ENCODE measurements around the gene LMF2. TPM values are rescaled to one million over a fixed set of nuclear protein-coding genes. Genes with fewer than 3 reads are reported as not detected.

Gene LMF2
- total RNA-seq, 3 donors from 2014 or later, result 57.8 to 66.4 (median 60.7) TPM

GRCh38 chr22:50465066-50465930 is 42.2 kb downstream of the LMF2 start:
- intact Hi-C loops (cut with DNase I, micrococcal nuclease), result no loop called here
- TF ChIP-seq CTCF (IDR thresholded peaks at IDR 0.05), result no peak
- Histone ChIP-seq H3K9me3 (no peaks in the 10 kb centered on the region), H3K4me1 (ENCODE audit: low read depth) (peaks cover 19% of the 10 kb centered on the region), H3K4me3 (no peak overlapping the region), H3K36me3 (ENCODE audit: low read depth) (peaks cover 25% of the 10 kb centered on the region)
- no peak for ATAC-seq
- DNase-seq, result no peak

- Histone ChIP-seq H3K4me1 (ENCODE audit: low read depth) (peaks cover 11% of the 10 kb centered on the region), H3K4me3 (no peak overlapping the region), H3K9me3 (no peaks in the 10 kb centered on the region), H3K36me3 (ENCODE audit: low read depth) (peaks cover 25% of the 10 kb centered on the region)
- DNase-seq (no peak), ATAC-seq (no peak)
- intact Hi-C loops (cut with DNase I, micrococcal nuclease), result no loop called here
- no peak for TF ChIP-seq CTCF (IDR thresholded peaks at IDR 0.05)
Measured at GRCh38 chr22:50464451-50464850, 43.1 kb downstream of the LMF2 start.

- ATAC-seq, result no peak
- peaks cover 4% of the 10 kb centered on the region for H3K4me1 ChIP-seq (ENCODE audit: low read depth)
- TF ChIP-seq CTCF (IDR thresholded peaks at IDR 0.05), result no peak
- H3K9me3 ChIP-seq, result no peaks in the 10 kb centered on the region
- H3K36me3 ChIP-seq (ENCODE audit: low read depth), result peaks cover 27% of the 10 kb centered on the region
- intact Hi-C loops (cut with DNase I, micrococcal nuclease), result no loop called here
- DNase-seq, result no peak
- no peak overlapping the region for H3K4me3 ChIP-seq
Measured at GRCh38 chr22:50463188-50463900, 44.2 kb downstream of the LMF2 start.

GRCh38 chr22:50461979-50462540 is 45.4 kb downstream of the LMF2 start:
- ATAC-seq (no peak), DNase-seq (no peak)
- peaks cover 27% of the 10 kb centered on the region for H3K36me3 ChIP-seq (ENCODE audit: low read depth)
- H3K4me1 ChIP-seq (ENCODE audit: low read depth), result peaks cover 4% of the 10 kb centered on the region
- no peak overlapping the region for H3K4me3 ChIP-seq
- intact Hi-C loops (cut with DNase I, micrococcal nuclease), result no loop called here
- TF ChIP-seq CTCF (IDR thresholded peaks at IDR 0.05), result no peak
- no peaks in the 10 kb centered on the region for H3K9me3 ChIP-seq

GRCh38 chr22:50461536-50461935 is 46.0 kb downstream of the LMF2 start:
- no peak for TF ChIP-seq CTCF (IDR thresholded peaks at IDR 0.05)
- Histone ChIP-seq H3K4me3 (no peak overlapping the region), H3K4me1 (ENCODE audit: low read depth) (peaks cover 4% of the 10 kb centered on the region), H3K9me3 (no peaks in the 10 kb centered on the region), H3K36me3 (ENCODE audit: low read depth) (peaks cover 22% of the 10 kb centered on the region)
- DNase-seq (no peak), ATAC-seq (no peak)
- intact Hi-C loops (cut with DNase I, micrococcal nuclease), result no loop called here
